HL-60/S4 treated with retinoic acid at 250 ng/mL for 4 days and 3 days (cell line): ENCODE data around the gene DDA1.
"Not testable (repeated sequence)": the region's sequence is repeated elsewhere in the genome, so short reads cannot be mapped to it uniquely, and the experiment has no call there.

Source experiments
- in situ Hi-C: fragments of 300-500 bp; cut with MboI; formaldehyde crosslinking; loops from 2 replicates; pipeline ENCODE4 v1.7.0; 2022; ENCODE audit warnings: low sequenced_read_pairs

DDA1 gene

GRCh38 chr19:17341386-17341785, 32.0 kb downstream of the DDA1 start:
- in situ Hi-C loops, result no loop called here

DNA sequence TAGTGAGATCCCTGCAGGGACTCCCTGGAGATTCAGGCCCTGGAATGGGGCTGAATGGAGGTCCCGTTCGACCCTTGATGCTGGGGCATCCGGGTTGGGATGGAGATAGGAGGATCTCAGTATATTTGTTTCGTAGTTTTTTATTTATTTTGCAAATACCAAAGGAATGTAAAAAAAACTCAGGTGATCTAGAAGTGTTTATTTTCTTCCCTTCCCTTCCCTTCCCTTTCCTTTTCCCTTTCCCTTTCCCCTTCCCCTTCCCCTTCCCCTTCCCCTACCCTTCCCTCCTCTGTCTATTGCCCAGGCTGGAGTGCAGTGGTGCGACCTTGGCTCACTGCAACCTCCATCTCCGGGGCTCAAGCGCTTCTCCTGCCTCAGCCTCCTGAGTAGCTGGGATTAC, 32.5 kb downstream of the DDA1 start:
- in situ Hi-C loops, result no loop called here

- in situ Hi-C loops, result no loop called here
These were observed 36.8 kb downstream of the DDA1 start for GRCh38 chr19:17346109-17346671.

DNA sequence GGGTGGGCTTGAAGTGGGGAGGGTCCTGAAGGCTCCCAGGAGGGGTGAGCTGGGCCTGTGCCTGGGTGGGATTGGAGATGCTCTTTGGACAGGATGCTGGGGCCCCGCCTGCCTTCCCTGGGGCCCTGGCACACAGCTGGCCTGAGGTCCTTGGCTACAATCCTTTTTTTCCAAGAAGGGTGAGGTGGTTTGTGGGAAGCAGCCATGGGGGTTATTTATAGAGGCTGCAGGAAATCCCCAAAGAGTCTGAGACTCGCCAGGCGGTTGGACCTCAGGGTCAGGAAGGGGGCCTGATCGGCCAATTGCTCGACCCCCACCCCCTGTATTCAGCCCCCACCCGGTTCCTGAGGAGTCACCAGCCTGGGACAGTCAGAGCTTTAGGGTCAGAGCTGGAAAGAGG, 38.0 kb downstream of the DDA1 start:
- in situ Hi-C loops, result no loop called here

DNA sequence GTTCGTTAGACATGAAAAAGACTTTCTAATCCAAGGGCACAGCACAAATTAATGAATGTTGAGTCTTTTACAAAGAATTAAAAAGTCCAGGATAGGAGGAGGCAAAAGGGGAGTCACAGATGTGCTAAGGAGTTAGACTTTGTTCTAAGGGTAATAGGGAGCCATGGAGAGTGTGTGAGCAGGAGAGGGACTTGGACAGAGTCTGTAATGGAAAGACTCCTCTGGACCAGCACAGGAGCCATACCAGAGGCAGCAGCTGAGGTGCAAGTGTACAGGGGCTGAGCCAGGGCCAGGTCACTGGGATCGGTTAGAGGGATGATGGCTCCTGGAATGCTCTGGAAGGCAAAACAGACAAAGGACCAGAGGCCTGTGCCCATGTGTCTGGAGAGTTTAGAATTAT, 38.5 kb downstream of the DDA1 start:
- in situ Hi-C loops, result no loop called here

DNA sequence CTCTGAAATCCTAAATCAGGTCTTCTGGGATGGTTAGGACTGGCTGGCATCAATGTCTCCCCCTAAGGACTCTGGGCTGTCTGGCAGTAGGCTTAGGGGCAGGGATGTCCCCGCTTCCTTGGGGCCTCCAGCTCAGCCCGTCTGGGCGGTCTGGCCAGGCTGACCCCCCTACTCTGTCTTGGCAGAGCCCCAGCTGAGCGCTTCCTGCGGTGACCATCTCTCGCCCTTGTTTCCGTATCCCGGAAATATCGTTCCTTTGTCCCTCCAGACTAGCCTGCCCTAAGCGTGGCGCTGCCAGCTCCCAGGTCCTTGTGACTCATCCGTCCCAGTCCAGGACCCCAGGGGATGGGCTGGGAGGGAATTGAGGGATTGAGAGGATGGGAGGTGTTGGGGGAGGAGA, 39.3 kb downstream of the DDA1 start:
- in situ Hi-C loops, result no loop called here

DNA sequence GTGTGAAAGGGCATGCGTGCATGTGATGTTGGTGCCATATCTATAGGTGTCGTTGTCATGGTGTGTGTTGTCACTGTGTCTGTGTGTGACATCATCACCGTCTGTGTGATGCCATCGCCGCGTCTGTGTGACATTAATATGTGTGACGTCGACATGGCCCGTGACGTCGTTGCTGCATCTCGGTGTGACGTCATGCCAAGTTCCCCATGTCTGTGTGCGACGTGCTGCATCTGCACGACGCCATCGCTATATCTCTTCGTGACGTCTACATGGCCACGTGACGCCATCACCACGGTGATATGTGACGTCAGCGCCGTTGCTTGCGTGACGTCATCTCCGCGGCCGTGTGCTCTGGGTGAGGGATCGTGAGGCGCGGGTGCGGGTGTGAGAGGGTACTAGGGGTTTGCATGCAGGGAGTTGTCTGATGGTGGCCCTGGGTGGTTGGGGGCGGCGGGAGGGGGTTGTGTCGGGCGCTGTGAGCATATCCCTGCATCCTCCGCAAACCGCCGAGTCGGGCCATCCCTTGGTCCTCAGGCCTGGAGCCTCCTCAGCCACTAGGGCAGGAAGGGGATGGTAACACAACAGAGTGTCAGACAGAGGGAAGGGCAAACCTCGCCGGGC, 42.6 kb downstream of the DDA1 start:
- in situ Hi-C loops, result no loop called here

DNA sequence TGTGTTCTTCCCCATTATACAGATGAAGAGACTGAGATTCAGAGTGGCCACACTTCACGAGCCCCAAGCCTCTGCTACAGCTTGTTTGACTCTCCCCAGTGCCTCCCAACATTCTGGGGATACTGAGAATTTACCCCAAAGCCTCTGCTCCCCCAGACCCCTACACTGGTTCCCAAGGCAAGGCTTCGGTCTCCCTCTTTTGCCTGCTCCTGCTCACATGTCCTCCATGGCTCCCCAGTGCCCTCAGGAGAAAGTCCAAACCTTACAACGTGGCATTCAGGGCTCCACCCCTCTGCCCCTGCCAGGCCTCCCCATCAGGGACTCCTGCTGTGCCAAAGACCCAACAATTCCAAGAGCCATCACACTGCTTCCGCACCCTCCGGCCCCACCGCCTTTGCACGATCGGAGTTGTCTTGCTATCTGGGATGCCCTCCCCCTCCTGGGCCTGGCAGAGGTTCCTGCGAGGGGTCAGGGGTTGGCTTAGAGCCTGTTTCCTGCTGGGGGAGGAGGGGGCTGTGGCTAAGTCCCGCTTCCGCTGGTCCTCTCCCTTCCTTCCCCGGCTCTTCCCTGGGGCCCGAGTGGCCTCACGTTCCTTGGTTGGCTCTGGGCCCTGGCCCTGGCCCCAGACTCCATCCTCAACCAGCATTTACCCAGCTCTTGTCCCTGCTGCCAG, 43.4 kb downstream of the DDA1 start:
- in situ Hi-C loops, result no loop called here

DNA sequence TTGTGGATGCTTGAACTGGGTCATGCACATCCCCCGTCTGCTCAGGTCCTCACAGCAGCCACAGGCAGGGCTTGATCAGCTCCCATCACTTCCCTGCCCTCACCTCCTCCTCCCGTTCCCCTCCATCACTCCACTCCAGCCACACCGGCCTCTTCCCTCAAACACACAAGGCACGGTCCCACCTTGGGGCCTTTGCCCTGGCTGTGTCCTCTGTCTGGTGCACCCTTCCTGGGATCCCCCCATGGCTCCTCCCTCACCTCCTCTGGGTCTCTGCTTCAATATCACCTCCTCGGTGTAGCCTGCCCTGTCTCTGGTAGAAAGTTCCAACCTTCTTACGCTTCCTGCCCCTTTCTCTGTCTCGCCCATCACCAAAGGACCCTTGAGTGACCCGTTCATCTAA, 44.0 kb downstream of the DDA1 start:
- in situ Hi-C loops, result no loop called here

DNA sequence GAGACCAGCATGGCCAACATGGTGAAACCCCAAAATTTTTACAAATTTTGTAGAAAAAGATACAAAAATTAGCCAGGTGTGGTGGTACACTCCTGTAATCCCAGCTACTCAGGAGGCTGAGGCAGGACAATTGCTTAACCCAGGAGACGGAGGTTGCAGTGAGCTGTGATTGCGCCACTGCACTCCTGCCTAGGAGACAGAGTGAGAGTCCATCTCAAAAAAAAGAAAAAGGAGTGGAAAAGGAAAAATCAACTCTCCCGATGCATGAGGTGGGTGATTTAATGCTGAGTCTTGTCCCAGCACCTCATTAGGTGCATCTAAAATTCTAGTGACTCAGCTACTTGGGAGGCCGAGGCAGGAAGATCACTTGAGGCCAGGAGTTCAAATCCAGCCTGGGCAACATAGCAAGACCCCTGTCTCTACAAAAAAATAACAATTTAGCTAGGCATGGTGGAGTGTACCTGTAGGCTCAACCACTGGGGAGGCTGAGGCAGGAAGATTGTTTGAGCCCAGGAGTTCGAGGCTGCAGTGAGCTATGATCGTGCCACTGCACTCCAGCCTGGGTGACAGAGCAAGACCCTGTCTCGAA, 47.8 kb downstream of the DDA1 start:
- in situ Hi-C loops, result no loop called here

- in situ Hi-C loops, result no loop called here
These were observed 48.4 kb downstream of the DDA1 start for GRCh38 chr19:17357724-17358123.

GRCh38 chr19:17358395-17358794, 49.0 kb downstream of the DDA1 start:
- in situ Hi-C loops, result no loop called here

- in situ Hi-C loops, result no loop called here
These were observed 50.8 kb downstream of the DDA1 start for GRCh38 chr19:17359905-17360800.

GRCh38 chr19:17363852-17364605, 54.7 kb downstream of the DDA1 start:
- in situ Hi-C loops, result not testable (repeated sequence)

GRCh38 chr19:17365361-17365760, 56.0 kb downstream of the DDA1 start:
- in situ Hi-C loops, result no loop called here

DNA sequence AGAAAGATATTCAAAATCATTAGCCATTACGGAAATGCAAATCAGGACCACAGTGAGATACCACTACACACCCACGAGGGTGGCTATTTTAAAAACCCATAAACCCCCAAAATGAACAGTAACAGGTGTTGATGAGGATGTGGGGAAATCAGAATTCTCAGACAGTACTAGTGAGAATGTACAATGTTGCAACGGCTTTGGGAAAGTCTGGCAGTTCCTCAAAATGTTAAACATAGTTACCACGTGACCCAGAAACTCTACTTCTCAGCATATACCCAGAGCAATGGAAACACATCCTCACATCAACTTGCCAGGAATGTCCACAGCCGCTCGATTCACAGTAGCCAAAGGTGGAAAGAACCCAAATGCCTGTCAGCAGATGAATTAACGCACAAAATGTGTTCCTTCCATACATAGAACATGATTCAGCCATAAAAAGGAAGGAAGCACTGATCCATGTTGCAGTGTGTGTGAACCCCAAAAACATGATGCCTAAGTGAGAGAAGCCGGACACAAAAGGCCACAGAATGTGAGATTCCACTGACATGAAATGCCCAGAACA, 60.7 kb downstream of the DDA1 start:
- in situ Hi-C loops, result no loop called here
